CD4-positive, alpha-beta T cell treated with Interleukin-17A for 1 hour (primary cell): ENCODE results near the gene CASK.
"Not testable (repeated sequence)": the region's sequence is repeated elsewhere in the genome, so short reads cannot be mapped to it uniquely, and the experiment has no call there.

Experiments
- DNase-seq: peaks from one replicate; pipeline ENCODE4 v3.0.0-alpha.2; 2020

The CASK gene

GRCh38 chrX:41616935-41617334 is 306.4 kb downstream of the CASK start:
- no peak for DNase-seq

- DNase-seq = no peak
Measured at GRCh38 chrX:41616255-41616654, 307.1 kb downstream of the CASK start.

GRCh38 chrX:41608244-41608643 is 315.1 kb downstream of the CASK start:
- no peak for DNase-seq

GRCh38 chrX:41607264-41607832 is 316.0 kb downstream of the CASK start:
- DNase-seq = no peak

GRCh38 chrX:41606057-41606456 is 317.3 kb downstream of the CASK start:
- DNase-seq = not testable (repeated sequence)

- no peak for DNase-seq
Measured at GRCh38 chrX:41604766-41605543, 318.4 kb downstream of the CASK start.

GRCh38 chrX:41604177-41604576 is 319.2 kb downstream of the CASK start:
- no peak for DNase-seq

- no peak for DNase-seq
Measured at GRCh38 chrX:41603596-41603995, 319.8 kb downstream of the CASK start.

- DNase-seq = no peak
Measured at GRCh38 chrX:41602816-41603345, 320.5 kb downstream of the CASK start.

- DNase-seq = no peak
Measured at GRCh38 chrX:41600291-41600690, 323.1 kb downstream of the CASK start.

GRCh38 chrX:41599507-41599906 is 323.8 kb downstream of the CASK start:
- no peak for DNase-seq

- no peak for DNase-seq
Measured at GRCh38 chrX:41596596-41596995, 326.8 kb downstream of the CASK start.

GRCh38 chrX:41594634-41595033 is 328.7 kb downstream of the CASK start:
- DNase-seq = no peak

- no peak for DNase-seq
Measured at GRCh38 chrX:41591906-41592305, 331.4 kb downstream of the CASK start.

- no peak for DNase-seq
Measured at GRCh38 chrX:41590641-41591040, 332.7 kb downstream of the CASK start.

GRCh38 chrX:41589634-41590270 is 333.6 kb downstream of the CASK start:
- no peak for DNase-seq

- DNase-seq = no peak
Measured at GRCh38 chrX:41588271-41588670, 335.1 kb downstream of the CASK start.

GRCh38 chrX:41580423-41581064 is 342.8 kb downstream of the CASK start:
- peak; percentile 32 for DNase-seq

- no peak for DNase-seq
Measured at GRCh38 chrX:41563876-41564275, 359.5 kb downstream of the CASK start.

GRCh38 chrX:41561045-41561444 is 362.3 kb downstream of the CASK start:
- peak; percentile 65 for DNase-seq

GRCh38 chrX:41559235-41560052 is 363.9 kb downstream of the CASK start:
- peak; percentile 32 for DNase-seq

- DNase-seq = peak; percentile 36
Measured at GRCh38 chrX:41558531-41558930, 364.8 kb downstream of the CASK start.

GRCh38 chrX:41556958-41557357 is 366.4 kb downstream of the CASK start:
- peak; percentile 62 for DNase-seq
